SW 1271 (cell line): ENCODE data around the gene D2HGDH.
"Not testable (repeated sequence)": the region's sequence is repeated elsewhere in the genome, so short reads cannot be mapped to it uniquely, and the experiment has no call there.

Experiments
- DNase-seq, 2 experiments: peaks; one replicate each; lab custom pipeline; 2025; lab: John Stamatoyannopoulos, UW

The D2HGDH gene

DNA sequence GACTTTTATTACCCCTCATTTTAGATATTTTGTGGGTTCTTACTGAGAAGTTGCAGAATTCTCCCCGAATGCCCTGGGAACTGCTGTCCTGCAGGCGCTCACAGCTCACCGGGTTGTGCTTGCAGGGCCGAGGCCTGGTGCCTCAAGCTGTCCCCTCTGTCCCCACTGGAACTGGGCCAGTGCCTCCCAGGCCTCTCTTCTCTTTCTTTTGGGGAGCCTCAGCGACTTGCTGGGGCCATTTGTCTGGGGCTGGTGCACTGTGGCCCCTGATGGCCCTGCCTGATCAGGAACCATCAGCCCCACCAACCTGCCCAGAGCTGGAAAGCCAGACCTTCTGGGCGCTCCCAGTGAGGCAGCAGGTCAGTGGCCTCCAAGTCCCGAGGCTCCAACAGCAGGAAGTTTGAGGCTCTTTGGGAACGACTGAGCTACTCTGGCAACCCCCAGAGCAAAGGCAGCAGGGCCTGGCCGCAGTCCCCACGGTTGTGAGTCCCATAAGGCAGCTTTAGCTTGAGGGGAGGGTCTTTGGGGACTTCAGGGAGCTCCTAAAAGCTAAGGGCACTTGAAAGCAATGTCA, 59.9 kb downstream of the D2HGDH start:
- DNase-seq = no peak

GRCh38 chr2:241795021-241795999, 60.9 kb downstream of the D2HGDH start:
- no peak for DNase-seq

DNA sequence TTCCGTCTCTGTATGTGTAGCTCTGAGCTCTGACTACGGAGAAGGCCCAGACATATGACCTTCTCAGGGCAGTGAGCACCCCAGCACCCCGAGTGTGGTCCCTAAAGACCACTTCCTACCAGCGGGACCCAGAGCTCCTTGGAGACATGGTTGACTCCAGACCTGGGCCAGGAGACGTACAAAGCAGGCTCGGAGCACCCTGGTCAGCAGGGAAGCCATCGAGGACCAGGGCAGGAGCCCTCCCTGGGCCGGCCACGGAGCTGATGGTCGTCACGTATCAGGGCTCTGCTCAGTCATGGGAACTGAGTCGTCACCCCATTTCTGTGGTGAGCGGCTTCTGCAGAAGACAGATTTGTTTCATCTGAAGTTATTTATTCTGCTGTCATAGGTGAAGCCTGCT, 61.8 kb downstream of the D2HGDH start:
- DNase-seq = no peak

DNA sequence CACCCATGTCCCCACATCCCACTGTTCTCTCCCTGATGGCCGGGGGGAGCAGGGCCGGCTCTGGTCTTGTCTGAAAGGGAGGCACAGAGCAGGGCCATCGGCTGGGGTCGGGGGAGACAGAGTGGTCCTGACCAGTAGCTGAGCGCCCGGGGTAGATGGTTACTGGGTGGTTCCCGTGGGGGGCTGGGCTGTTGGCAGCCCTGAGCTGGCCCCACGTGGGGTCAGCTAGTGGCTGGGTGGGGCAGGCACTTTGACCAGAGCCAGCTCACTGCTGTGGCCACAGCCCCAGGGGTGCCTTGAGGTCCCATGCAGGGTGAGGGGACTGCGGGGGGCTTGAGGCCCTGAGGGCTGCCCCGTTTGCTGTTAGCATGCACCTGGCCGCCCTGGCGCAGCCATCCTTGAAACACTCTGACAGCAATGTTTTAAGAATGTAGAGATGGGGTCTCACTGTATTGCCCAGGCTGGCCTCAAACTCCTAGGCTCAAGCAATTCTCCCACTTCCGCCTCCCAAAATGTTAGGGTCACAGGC, 62.2 kb downstream of the D2HGDH start:
- no peak for DNase-seq

GRCh38 chr2:241797441-241798080, 63.1 kb downstream of the D2HGDH start:
- no peak for DNase-seq

DNA sequence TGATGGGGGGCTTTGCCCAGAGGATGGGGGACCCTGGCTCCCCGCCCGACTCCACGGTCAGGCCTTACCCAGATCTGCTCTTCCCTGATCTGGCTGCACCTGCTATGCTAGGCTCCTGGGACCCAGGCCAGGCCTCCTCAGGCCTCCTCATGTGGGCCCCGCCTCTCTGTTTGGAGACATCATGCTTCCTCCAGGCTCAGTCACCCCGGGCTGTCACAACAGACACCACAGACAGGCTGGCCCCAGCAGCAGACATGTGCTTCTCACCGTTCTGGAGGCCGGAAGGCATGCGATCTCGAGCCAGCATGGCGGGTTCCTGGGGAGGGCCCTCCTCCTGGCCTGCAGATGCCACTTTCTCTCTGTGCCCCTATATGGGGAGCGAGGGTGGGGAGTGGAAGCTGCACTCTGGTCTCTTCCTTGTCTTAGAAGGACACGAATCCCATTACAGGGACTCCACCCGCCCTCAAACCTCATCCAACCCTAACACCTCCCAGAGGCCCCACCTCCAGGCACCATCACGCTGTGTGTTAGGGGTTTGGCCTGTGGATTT, 63.7 kb downstream of the D2HGDH start:
- DNase-seq = no peak

- no peak for DNase-seq
Observed at GRCh38 chr2:241798631-241799521, 64.4 kb downstream of the D2HGDH start.

DNA sequence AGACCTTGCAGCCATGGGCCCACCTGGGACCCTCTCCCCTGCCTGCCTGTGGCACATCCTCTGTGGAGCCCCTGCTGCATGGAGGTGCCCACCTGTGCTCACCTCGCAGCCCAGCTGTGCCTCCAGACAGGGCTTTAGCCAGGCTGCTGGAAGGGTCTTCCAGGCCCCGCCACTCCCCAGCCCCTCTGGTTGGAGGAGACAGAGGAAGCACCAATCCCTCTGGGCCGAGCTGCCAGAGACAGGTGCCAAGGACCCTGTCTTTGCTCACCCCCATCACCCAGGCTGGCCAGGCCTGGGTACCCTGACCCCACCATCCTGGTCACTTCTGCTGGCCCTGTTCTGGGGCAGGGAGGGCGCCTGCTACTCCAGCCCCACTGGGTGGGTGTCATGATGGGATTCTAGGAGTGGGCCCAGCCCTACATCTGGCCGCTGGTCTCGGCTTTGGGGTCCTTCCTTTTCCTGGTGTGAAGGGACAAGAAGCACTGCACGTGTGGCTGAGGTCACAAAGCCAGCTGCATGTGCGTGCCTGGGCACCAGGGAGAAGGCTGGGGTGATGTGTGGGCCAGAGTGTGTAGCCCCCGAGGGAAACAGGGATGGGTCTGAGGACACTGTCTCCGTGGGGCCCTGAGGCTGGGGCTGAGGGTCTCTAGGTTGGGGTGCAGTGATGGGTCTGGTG, 65.2 kb downstream of the D2HGDH start:
- DNase-seq = no peak

DNA sequence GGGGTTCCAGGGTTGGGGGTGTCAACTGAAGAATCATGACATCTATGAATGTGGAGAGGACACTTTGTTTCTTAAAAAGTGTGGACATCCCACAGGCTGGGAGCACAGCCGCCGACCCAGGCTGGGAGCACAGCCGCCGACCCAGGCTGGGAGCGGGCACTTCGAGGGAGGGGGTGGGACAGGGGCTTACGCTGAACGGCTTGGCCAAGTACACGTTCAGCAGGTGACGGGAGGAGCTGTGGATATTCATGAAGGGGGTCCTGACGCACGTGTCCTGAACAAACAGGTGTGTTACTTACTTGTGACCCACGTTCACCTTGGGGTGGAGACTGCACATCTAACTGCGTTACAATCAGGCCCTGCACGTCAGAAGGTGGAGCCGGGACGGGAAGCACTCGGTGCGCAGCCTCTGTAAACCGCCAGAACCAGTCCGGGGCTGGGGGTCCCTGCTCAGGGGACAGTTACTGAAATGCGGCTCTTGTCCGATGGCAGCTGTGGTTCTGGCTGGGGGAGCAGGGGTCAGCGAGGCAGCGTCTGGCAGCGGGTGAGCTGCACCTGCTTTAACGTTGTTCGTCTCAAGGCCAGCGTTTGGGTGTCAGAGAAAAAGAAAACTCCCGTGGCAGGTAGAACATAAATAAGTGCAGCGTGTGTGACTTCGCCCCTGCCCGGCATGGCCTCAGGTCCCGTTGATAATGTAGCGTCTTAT, 65.9 kb downstream of the D2HGDH start:
- not testable (repeated sequence) for DNase-seq

GRCh38 chr2:241801611-241802420, 67.4 kb downstream of the D2HGDH start:
- no peak for DNase-seq

DNA sequence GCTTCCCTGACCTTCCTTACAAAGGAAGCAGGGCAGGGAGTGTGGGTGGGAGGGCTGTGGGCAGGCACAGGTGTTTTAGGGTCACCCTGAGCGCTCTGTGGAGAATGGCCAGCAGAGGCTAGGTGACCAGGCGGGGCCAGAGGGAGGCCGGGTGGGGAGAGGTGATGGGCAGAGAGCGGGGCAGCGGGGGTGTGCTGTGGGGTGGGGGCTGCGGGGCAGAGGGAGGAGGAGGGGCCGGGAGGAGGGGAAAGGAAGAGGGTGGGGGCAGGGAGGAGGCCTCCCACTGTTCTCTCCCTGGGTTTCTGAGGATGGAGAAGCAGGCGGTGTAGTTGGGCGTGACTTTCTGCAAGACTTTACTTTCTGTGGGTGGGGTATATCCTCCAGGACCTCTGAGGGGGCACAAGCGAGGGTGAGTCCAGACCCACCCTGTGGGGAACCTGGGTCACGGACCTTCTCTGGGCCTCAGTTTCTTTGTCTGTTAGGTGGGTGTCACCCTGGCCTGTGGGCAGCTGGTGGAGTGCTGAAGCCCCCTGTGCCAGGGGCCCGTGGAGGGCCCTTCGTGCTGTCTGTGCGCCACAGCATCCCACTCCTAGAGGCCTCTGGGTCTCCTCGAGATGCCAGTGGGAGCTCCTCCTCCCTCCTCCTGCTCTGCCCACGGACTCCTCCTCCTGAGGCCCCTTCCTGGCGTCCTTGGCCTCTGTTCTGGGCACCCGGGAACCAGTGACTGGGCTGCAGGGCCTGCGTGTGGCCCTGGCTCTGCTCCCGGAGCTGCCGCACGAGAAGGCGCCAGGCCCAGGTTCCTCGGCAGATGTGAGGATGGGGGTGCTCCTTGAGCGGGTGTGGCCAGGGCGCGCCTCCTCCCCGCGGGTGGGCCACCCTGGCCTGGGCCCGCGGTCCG, 68.2 kb downstream of the D2HGDH start:
- DNase-seq = no peak

GRCh38 chr2:241803387-241804325, 69.2 kb downstream of the D2HGDH start:
- no peak for DNase-seq

GRCh38 chr2:241804326-241805229, 70.1 kb downstream of the D2HGDH start:
- no peak for DNase-seq

GRCh38 chr2:241806217-241806616, 71.8 kb downstream of the D2HGDH start:
- DNase-seq = not testable (repeated sequence)

- no peak for DNase-seq
Observed at GRCh38 chr2:241808051-241808720, 73.8 kb downstream of the D2HGDH start.
